ENCODE measurements around the gene ANK2.
"Not testable (repeated sequence)": the region's sequence is repeated elsewhere in the genome, so short reads cannot be mapped to it uniquely, and the experiment has no call there.

Gene ANK2

GRCh38 chr4:113147498-113148111, 98.2 kb downstream of the ANK2 start:
- DNase-seq (ENCODE audit: low read depth in 2 of 3, low spot score in 2 of 3) = no peak

GRCh38 chr4:113148925-113149324, 99.5 kb downstream of the ANK2 start:
- no peak for DNase-seq (ENCODE audit: low read depth in 2 of 3, low spot score in 2 of 3)

GRCh38 chr4:113153529-113154101, 104.2 kb downstream of the ANK2 start:
- no peak for DNase-seq (ENCODE audit: low read depth in 2 of 3, low spot score in 2 of 3)

- DNase-seq (ENCODE audit: low read depth in 2 of 3, low spot score in 2 of 3) = no peak
These were observed 104.8 kb downstream of the ANK2 start for GRCh38 chr4:113154281-113154680.

- no peak for DNase-seq (ENCODE audit: low read depth in 2 of 3, low spot score in 2 of 3)
These were observed 107.8 kb downstream of the ANK2 start for GRCh38 chr4:113157086-113157857.

- DNase-seq (ENCODE audit: low read depth in 2 of 3, low spot score in 2 of 3) = no peak
These were observed 110.6 kb downstream of the ANK2 start for GRCh38 chr4:113159942-113160545.

GRCh38 chr4:113160548-113160947, 111.1 kb downstream of the ANK2 start:
- no peak for DNase-seq (ENCODE audit: low read depth in 2 of 3, low spot score in 2 of 3)

- no peak for DNase-seq (ENCODE audit: low read depth in 2 of 3, low spot score in 2 of 3)
These were observed 112.6 kb downstream of the ANK2 start for GRCh38 chr4:113162089-113162488.

- no peak for DNase-seq (ENCODE audit: low read depth in 2 of 3, low spot score in 2 of 3)
These were observed 119.9 kb downstream of the ANK2 start for GRCh38 chr4:113169368-113169767.

- DNase-seq (ENCODE audit: low read depth in 2 of 3, low spot score in 2 of 3) = no peak
These were observed 120.8 kb downstream of the ANK2 start for GRCh38 chr4:113170115-113170804.

- no peak for DNase-seq (ENCODE audit: low read depth in 2 of 3, low spot score in 2 of 3)
These were observed 121.5 kb downstream of the ANK2 start for GRCh38 chr4:113170805-113171468.

GRCh38 chr4:113173126-113173792, 123.8 kb downstream of the ANK2 start:
- no peak for DNase-seq (ENCODE audit: low read depth in 2 of 3, low spot score in 2 of 3)

GRCh38 chr4:113173793-113174264, 124.4 kb downstream of the ANK2 start:
- DNase-seq (ENCODE audit: low read depth in 2 of 3, low spot score in 2 of 3) = no peak

- no peak for DNase-seq (ENCODE audit: low read depth in 2 of 3, low spot score in 2 of 3)
These were observed 129.6 kb downstream of the ANK2 start for GRCh38 chr4:113179091-113179490.

GRCh38 chr4:113179996-113180395, 130.5 kb downstream of the ANK2 start:
- DNase-seq (ENCODE audit: low read depth in 2 of 3, low spot score in 2 of 3) = no peak

GRCh38 chr4:113181289-113182007, 132.0 kb downstream of the ANK2 start:
- DNase-seq (ENCODE audit: low read depth in 2 of 3, low spot score in 2 of 3) = no peak

GRCh38 chr4:113183032-113183605, 133.7 kb downstream of the ANK2 start:
- DNase-seq (ENCODE audit: low read depth in 2 of 3, low spot score in 2 of 3) = no peak

GRCh38 chr4:113186220-113186619, 136.8 kb downstream of the ANK2 start:
- not testable (repeated sequence) for DNase-seq (ENCODE audit: low read depth in 2 of 3, low spot score in 2 of 3)

- no peak for DNase-seq (ENCODE audit: low read depth in 2 of 3, low spot score in 2 of 3)
These were observed 137.5 kb downstream of the ANK2 start for GRCh38 chr4:113186913-113187312.

Data from activated CD8-positive, alpha-beta memory T cell treated with anti-CD3 and anti-CD28 coated beads for 48 hours (primary cell).